Measurements from ENCODE around the gene LRP1. TPM values are rescaled to one million over a fixed set of nuclear protein-coding genes. Genes with fewer than 3 reads are reported as not detected.

Gene LRP1
- total and polyA plus RNA-seq, 2 of the 4 experiments (the other 2 are of a cell fraction): 73.1 to 142 TPM

DNA sequence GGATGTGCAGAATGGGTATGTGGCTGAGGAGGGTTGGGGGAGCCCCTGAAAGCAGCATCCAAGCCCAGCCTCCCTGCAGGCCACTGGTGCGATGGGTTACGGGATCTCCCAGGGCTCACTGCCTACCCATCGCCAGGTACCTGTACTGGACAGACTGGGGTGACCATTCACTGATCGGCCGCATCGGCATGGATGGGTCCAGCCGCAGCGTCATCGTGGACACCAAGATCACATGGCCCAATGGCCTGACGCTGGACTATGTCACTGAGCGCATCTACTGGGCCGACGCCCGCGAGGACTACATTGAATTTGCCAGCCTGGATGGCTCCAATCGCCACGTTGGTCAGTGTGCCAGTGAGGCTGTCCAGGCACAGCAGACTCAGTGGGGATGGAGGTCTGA lies 70.0 kb downstream of the LRP1 start:
- no peaks in the 10 kb centered on the region for H3K4me1 ChIP-seq (ENCODE audit: control insufficient read depth, insufficient read depth, low read length)
- ChIA-PET CTCF (no interaction called here), POLR2A (ENCODE audit: unreplicated experiment) (no interaction called here)
- H3K9me3 ChIP-seq (ENCODE audit: control insufficient read depth, insufficient read depth, low read length): no peaks in the 10 kb centered on the region
- no peak for TF ChIP-seq BHLHE40 (IDR thresholded peaks at IDR 0.05; ENCODE audit: low read depth, low read length)
- TF ChIP-seq FOS (IDR thresholded peaks at IDR 0.05; ENCODE audit: low read depth, low read length): no peak
- TF ChIP-seq CEBPB (IDR thresholded peaks at IDR 0.05; ENCODE audit: low read depth, low read length): no peak
- TF ChIP-seq MXI1 (IDR thresholded peaks at IDR 0.05; ENCODE audit: borderline replicate concordance, low read depth, low read length): no peak
- no peak for TF ChIP-seq MAFK (IDR thresholded peaks at IDR 0.05; ENCODE audit: low read depth, low read length)
- no peak for TF ChIP-seq POLR2A (IDR thresholded peaks at IDR 0.05; ENCODE audit: low read depth, low read length)
- TF ChIP-seq, protein P1, sequence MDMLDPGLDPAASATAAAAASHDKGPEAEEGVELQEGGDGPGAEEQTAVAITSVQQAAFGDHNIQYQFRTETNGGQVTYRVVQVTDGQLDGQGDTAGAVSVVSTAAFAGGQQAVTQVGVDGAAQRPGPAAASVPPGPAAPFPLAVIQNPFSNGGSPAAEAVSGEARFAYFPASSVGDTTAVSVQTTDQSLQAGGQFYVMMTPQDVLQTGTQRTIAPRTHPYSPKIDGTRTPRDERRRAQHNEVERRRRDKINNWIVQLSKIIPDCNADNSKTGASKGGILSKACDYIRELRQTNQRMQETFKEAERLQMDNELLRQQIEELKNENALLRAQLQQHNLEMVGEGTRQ (IDR thresholded peaks at IDR 0.05; ENCODE audit: low read depth, low read length): no peak
- TF ChIP-seq SMC3 (IDR thresholded peaks at IDR 0.05; ENCODE audit: low read depth, low read length): no peak
- TF ChIP-seq, protein P2, sequence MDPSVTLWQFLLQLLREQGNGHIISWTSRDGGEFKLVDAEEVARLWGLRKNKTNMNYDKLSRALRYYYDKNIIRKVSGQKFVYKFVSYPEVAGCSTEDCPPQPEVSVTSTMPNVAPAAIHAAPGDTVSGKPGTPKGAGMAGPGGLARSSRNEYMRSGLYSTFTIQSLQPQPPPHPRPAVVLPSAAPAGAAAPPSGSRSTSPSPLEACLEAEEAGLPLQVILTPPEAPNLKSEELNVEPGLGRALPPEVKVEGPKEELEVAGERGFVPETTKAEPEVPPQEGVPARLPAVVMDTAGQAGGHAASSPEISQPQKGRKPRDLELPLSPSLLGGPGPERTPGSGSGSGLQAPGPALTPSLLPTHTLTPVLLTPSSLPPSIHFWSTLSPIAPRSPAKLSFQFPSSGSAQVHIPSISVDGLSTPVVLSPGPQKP (IDR thresholded peaks at IDR 0.05; ENCODE audit: borderline replicate concordance, low read depth, low read length): no peak
- no peak for TF ChIP-seq RAD21 (IDR thresholded peaks at IDR 0.05; ENCODE audit: low read length)
- TF ChIP-seq RFX5 (IDR thresholded peaks at IDR 0.05; ENCODE audit: low read depth, low read length): no peak
- no peak for TF ChIP-seq RCOR1 (IDR thresholded peaks at IDR 0.05; ENCODE audit: insufficient replicate concordance, low read length)
- TF ChIP-seq CHD1 (IDR thresholded peaks at IDR 0.05; ENCODE audit: low read depth, low read length): no peak
- no peak for TF ChIP-seq MAZ (IDR thresholded peaks at IDR 0.05; ENCODE audit: borderline replicate concordance, low read depth, low read length)
- TF ChIP-seq, protein P3, sequence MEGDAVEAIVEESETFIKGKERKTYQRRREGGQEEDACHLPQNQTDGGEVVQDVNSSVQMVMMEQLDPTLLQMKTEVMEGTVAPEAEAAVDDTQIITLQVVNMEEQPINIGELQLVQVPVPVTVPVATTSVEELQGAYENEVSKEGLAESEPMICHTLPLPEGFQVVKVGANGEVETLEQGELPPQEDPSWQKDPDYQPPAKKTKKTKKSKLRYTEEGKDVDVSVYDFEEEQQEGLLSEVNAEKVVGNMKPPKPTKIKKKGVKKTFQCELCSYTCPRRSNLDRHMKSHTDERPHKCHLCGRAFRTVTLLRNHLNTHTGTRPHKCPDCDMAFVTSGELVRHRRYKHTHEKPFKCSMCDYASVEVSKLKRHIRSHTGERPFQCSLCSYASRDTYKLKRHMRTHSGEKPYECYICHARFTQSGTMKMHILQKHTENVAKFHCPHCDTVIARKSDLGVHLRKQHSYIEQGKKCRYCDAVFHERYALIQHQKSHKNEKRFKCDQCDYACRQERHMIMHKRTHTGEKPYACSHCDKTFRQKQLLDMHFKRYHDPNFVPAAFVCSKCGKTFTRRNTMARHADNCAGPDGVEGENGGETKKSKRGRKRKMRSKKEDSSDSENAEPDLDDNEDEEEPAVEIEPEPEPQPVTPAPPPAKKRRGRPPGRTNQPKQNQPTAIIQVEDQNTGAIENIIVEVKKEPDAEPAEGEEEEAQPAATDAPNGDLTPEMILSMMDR (conservative IDR thresholded peaks at IDR 0.05; ENCODE audit: low read depth, low read length): no peak
- no peak for TF ChIP-seq NFE2L2 (IDR thresholded peaks at IDR 0.05; ENCODE audit: low read depth, low read length)
- H2BK20ac ChIP-seq (ENCODE audit: low read depth, low read length): no peak overlapping the region
- H2AK5ac ChIP-seq (ENCODE audit: low read depth, low read length): no peak overlapping the region
- H3K4me2 ChIP-seq (ENCODE audit: low read depth, low read length): no peak overlapping the region
- no peaks in the 10 kb centered on the region for H3K9me1 ChIP-seq (ENCODE audit: insufficient read depth, low read length)
- TSS peak; percentile 21 for BruUV-seq (replicated peaks)
- H2BK15ac ChIP-seq (ENCODE audit: low read depth, low read length): no peak overlapping the region
- no peak overlapping the region for H3K9ac ChIP-seq (ENCODE audit: low read depth, low read length)
- no peak overlapping the region for H3K56ac ChIP-seq (ENCODE audit: extremely low read depth, insufficient read depth, low read length)
- H3K27me3 ChIP-seq (ENCODE audit: control insufficient read depth, insufficient read depth, low read length): no peaks in the 10 kb centered on the region
- no peak overlapping the region for H3K4me3 ChIP-seq (ENCODE audit: insufficient read depth, low read depth, low read length)
- peaks cover 100% of the 10 kb centered on the region for H3K36me3 ChIP-seq (ENCODE audit: control insufficient read depth, insufficient read depth, low read length)
- 99% methylated on average over 17 of the region's 17 CpGs; no CpG with 5 or more reads in 1 of the 2 experiments for WGBS, 2 experiments (ENCODE audit: extremely low coverage in 2 of 2, insufficient read length in 1 of 2)
- no peak overlapping the region for H4K5ac ChIP-seq (ENCODE audit: low read depth, low read length)
- in situ Hi-C loops (cut with MboI; ENCODE audit: low sequenced_read_pairs): no loop called here
- H2AK9ac ChIP-seq (replicated peaks; ENCODE audit: low read depth, low read length, poor library complexity): no peak overlapping the region
- no peak for DNase-seq
- no peak overlapping the region for H3K23ac ChIP-seq (ENCODE audit: low read depth, low read length)
- no peak overlapping the region for H3K27ac ChIP-seq (ENCODE audit: insufficient read depth, low read length)
- H2BK5ac ChIP-seq (ENCODE audit: low read depth, low read length, poor library complexity, severe bottlenecking): no peak overlapping the region
- ATAC-seq (ENCODE audit: low read depth): no peak
- H3K4ac ChIP-seq (ENCODE audit: low read depth, low read length): no peak overlapping the region
- peak overlapping the region; percentile 37 for H2AFZ ChIP-seq (replicated peaks; ENCODE audit: low read length, poor library complexity)
- dilution Hi-C loops (cut with HindIII; ENCODE audit: low sequenced_read_pairs, unreplicated experiment): no loop called here
- no peak overlapping the region for H4K8ac ChIP-seq (ENCODE audit: low read depth in 2 of 2, low read length in 2 of 2)
- no peak overlapping the region for H2BK120ac ChIP-seq (ENCODE audit: low read depth, low read length)
- peaks cover 6 to 9% of the 10 kb centered on the region in 2 experiments; a peak in 3 of 4 replicates for H3K79me1 ChIP-seq (ENCODE audit: low read depth in 1 of 2, low read length in 2 of 2)
- H3K18ac ChIP-seq (ENCODE audit: low read depth, low read length): no peak overlapping the region
- intact Hi-C loops (cut with micrococcal nuclease): no loop called here
- H4K91ac ChIP-seq (ENCODE audit: insufficient read depth, low read depth, low read length): no peak overlapping the region
- H4K20me1 ChIP-seq (ENCODE audit: insufficient read depth, low read length): peaks cover 5% of the 10 kb centered on the region; the same call in 1 of the 2 replicates
- no peak overlapping the region for H3K14ac ChIP-seq (replicated peaks; ENCODE audit: low read depth, low read length)

All from IMR-90 (cell line).